Measurements from ENCODE around the gene HPSE2.
"Not testable (repeated sequence)": the region's sequence is repeated elsewhere in the genome, so short reads cannot be mapped to it uniquely, and the experiment has no call there.

Gene HPSE2

GRCh38 chr10:98536551-98536950 is 699.1 kb downstream of the HPSE2 start:
- no peak for DNase-seq

- DNase-seq, result no peak
Observed at GRCh38 chr10:98533746-98534445, 701.8 kb downstream of the HPSE2 start.

GRCh38 chr10:98533241-98533640 is 702.4 kb downstream of the HPSE2 start:
- DNase-seq, result no peak

- DNase-seq, result no peak
Observed at GRCh38 chr10:98528805-98529183, 706.9 kb downstream of the HPSE2 start.

- DNase-seq, result no peak
Observed at GRCh38 chr10:98528166-98528804, 707.4 kb downstream of the HPSE2 start.

GRCh38 chr10:98525969-98526368 is 709.7 kb downstream of the HPSE2 start:
- no peak for DNase-seq

GRCh38 chr10:98524124-98524523 is 711.5 kb downstream of the HPSE2 start:
- DNase-seq, result no peak

GRCh38 chr10:98519841-98520240 is 715.8 kb downstream of the HPSE2 start:
- DNase-seq, result no peak

- no peak for DNase-seq
Observed at GRCh38 chr10:98517672-98518071, 718.0 kb downstream of the HPSE2 start.

- DNase-seq, result no peak
Observed at GRCh38 chr10:98516352-98516751, 719.3 kb downstream of the HPSE2 start.

GRCh38 chr10:98513704-98514103 is 721.9 kb downstream of the HPSE2 start:
- no peak for DNase-seq

- no peak for DNase-seq
Observed at GRCh38 chr10:98511876-98512275, 723.8 kb downstream of the HPSE2 start.

- DNase-seq, result no peak
Observed at GRCh38 chr10:98510412-98510995, 725.1 kb downstream of the HPSE2 start.

GRCh38 chr10:98509745-98510144 is 725.9 kb downstream of the HPSE2 start:
- DNase-seq, result no peak

- DNase-seq, result not testable (repeated sequence)
Observed at GRCh38 chr10:98502535-98502934, 733.1 kb downstream of the HPSE2 start.

- DNase-seq, result no peak
Observed at GRCh38 chr10:98492763-98493162, 742.9 kb downstream of the HPSE2 start.

- no peak for DNase-seq
Observed at GRCh38 chr10:98489561-98490481, 745.8 kb downstream of the HPSE2 start.

- no peak for DNase-seq
Observed at GRCh38 chr10:98488669-98489430, 746.8 kb downstream of the HPSE2 start.

GRCh38 chr10:98487649-98488048 is 748.0 kb downstream of the HPSE2 start:
- no peak for DNase-seq

- DNase-seq, result no peak
Observed at GRCh38 chr10:98486421-98486820, 749.2 kb downstream of the HPSE2 start.

- no peak for DNase-seq
Observed at GRCh38 chr10:98485959-98486358, 749.7 kb downstream of the HPSE2 start.

GRCh38 chr10:98483658-98484057 is 752.0 kb downstream of the HPSE2 start:
- DNase-seq, result no peak

GRCh38 chr10:98482096-98482495 is 753.6 kb downstream of the HPSE2 start:
- DNase-seq, result no peak

All from activated gamma-delta T cell treated with Interleukin-2 at 50 U/mL for 16 hours (primary cell).